Measurements from ENCODE around the gene MEX3A.

MEX3A gene

DNA sequence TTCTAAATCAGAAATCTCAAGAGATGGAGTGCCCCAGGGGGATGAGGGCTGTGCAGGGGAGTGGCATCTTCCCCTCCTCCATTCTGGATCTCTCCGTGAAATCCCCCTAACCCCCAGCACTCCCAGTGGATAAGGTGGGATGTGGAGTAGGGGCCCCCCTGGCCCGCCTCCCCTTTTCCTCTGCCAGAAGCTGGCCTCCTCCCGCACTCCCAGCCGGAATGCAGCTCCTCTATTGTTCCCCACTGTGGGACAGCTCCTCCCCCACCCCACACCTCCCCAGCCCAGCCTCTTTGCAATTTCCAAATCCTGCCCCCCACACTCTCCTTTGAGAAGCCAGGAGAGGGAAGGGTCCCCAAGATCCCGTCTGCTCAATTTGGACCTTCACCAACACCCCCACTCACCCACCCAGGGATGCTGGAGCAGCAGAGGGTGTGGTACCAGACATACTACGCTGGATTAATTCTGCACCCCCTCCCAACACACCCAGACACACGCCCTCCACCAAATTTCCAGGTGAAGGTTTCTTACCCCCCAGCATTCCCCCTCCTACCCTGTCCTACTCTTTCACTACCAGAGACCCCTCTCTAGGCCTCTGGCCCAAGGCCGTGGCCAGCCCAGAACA is 1.9 kb downstream of the MEX3A start:
- peaks cover 22% of the 10 kb centered on the region for H3K27me3 ChIP-seq (ENCODE audit: control insufficient read depth, low read length)
- peaks cover 12% of the 10 kb centered on the region for H3K79me2 ChIP-seq (ENCODE audit: control insufficient read depth, low read length)
- peaks cover 48% of the 10 kb centered on the region for H3K4me1 ChIP-seq (ENCODE audit: control insufficient read depth, low read length)
- no peak overlapping the region for H3K27ac ChIP-seq (ENCODE audit: low read depth, low read length)
- no peaks in the 10 kb centered on the region for H4K20me1 ChIP-seq (ENCODE audit: control insufficient read depth, insufficient read depth, low read depth, low read length)
- H3K36me3 ChIP-seq (ENCODE audit: control insufficient read depth, low read length) = peaks cover 6% of the 10 kb centered on the region; the same call in 1 of the 2 replicates
- no peaks in the 10 kb centered on the region for H3K9me2 ChIP-seq (replicated peaks; ENCODE audit: control insufficient read depth, low read length)
- H3F3A ChIP-seq (ENCODE audit: control insufficient read depth, insufficient read depth) = peaks cover 23% of the 10 kb centered on the region
- TF ChIP-seq, protein P1, sequence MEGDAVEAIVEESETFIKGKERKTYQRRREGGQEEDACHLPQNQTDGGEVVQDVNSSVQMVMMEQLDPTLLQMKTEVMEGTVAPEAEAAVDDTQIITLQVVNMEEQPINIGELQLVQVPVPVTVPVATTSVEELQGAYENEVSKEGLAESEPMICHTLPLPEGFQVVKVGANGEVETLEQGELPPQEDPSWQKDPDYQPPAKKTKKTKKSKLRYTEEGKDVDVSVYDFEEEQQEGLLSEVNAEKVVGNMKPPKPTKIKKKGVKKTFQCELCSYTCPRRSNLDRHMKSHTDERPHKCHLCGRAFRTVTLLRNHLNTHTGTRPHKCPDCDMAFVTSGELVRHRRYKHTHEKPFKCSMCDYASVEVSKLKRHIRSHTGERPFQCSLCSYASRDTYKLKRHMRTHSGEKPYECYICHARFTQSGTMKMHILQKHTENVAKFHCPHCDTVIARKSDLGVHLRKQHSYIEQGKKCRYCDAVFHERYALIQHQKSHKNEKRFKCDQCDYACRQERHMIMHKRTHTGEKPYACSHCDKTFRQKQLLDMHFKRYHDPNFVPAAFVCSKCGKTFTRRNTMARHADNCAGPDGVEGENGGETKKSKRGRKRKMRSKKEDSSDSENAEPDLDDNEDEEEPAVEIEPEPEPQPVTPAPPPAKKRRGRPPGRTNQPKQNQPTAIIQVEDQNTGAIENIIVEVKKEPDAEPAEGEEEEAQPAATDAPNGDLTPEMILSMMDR (IDR thresholded peaks at IDR 0.05; ENCODE audit: low read depth, low read length, poor library complexity, severe bottlenecking) = no peak
- no peak for TF ChIP-seq EZH2phosphoT487 (IDR thresholded peaks at IDR 0.05; ENCODE audit: borderline replicate concordance, low read length)
- H3K4me3 ChIP-seq (ENCODE audit: low read length) = no peak overlapping the region
- no peaks in the 10 kb centered on the region for H3K9me3 ChIP-seq (ENCODE audit: control insufficient read depth, insufficient read depth, low read length)
- peak overlapping the region; percentile 41; the same call in 1 of the 2 replicates for H3K4me2 ChIP-seq (ENCODE audit: low read length)

- H3K4me3 ChIP-seq (ENCODE audit: low read length) = no peak overlapping the region
- no peak overlapping the region for H3K27ac ChIP-seq (ENCODE audit: low read depth, low read length)
- H3K9me3 ChIP-seq (ENCODE audit: control insufficient read depth, insufficient read depth, low read length) = no peaks in the 10 kb centered on the region
- no peaks in the 10 kb centered on the region for H4K20me1 ChIP-seq (ENCODE audit: control insufficient read depth, insufficient read depth, low read depth, low read length)
- H3K79me2 ChIP-seq (ENCODE audit: control insufficient read depth, low read length) = peaks cover 18% of the 10 kb centered on the region
- peaks cover 22% of the 10 kb centered on the region for H3K27me3 ChIP-seq (ENCODE audit: control insufficient read depth, low read length)
- no peak overlapping the region for H3K4me2 ChIP-seq (ENCODE audit: low read length)
- H3K36me3 ChIP-seq (ENCODE audit: control insufficient read depth, low read length) = peaks cover 6% of the 10 kb centered on the region; the same call in 1 of the 2 replicates
- H3K9me2 ChIP-seq (replicated peaks; ENCODE audit: control insufficient read depth, low read length) = no peaks in the 10 kb centered on the region
- no peak for TF ChIP-seq EZH2phosphoT487 (IDR thresholded peaks at IDR 0.05; ENCODE audit: borderline replicate concordance, low read length)
- TF ChIP-seq, protein P1 (IDR thresholded peaks at IDR 0.05; ENCODE audit: low read depth, low read length, poor library complexity, severe bottlenecking) = no peak
- H3K4me1 ChIP-seq (ENCODE audit: control insufficient read depth, low read length) = peaks cover 54% of the 10 kb centered on the region
- H3F3A ChIP-seq (ENCODE audit: control insufficient read depth, insufficient read depth) = peaks cover 23% of the 10 kb centered on the region
These were observed 2.5 kb downstream of the MEX3A start for GRCh38 chr1:156079762-156080161.

GRCh38 chr1:156078728-156079127 is 3.5 kb downstream of the MEX3A start:
- Histone ChIP-seq H3K27ac (ENCODE audit: low read depth, low read length) (no peak overlapping the region), H3K4me1 (ENCODE audit: control insufficient read depth, low read length) (peaks cover 48% of the 10 kb centered on the region), H3K9me3 (ENCODE audit: control insufficient read depth, insufficient read depth, low read length) (no peaks in the 10 kb centered on the region), H3F3A (ENCODE audit: control insufficient read depth, insufficient read depth) (peaks cover 19% of the 10 kb centered on the region), H3K9me2 (replicated peaks; ENCODE audit: control insufficient read depth, low read length) (no peaks in the 10 kb centered on the region), H4K20me1 (ENCODE audit: control insufficient read depth, insufficient read depth, low read depth, low read length) (no peaks in the 10 kb centered on the region), H3K79me2 (ENCODE audit: control insufficient read depth, low read length) (peaks cover 18% of the 10 kb centered on the region), H3K4me3 (ENCODE audit: low read length) (no peak overlapping the region), H3K36me3 (ENCODE audit: control insufficient read depth, low read length) (peaks cover 6% of the 10 kb centered on the region; the same call in 1 of the 2 replicates), H3K27me3 (ENCODE audit: control insufficient read depth, low read length) (peaks cover 19% of the 10 kb centered on the region), H3K4me2 (ENCODE audit: low read length) (no peak overlapping the region)
- no peak for TF ChIP-seq EZH2phosphoT487 (IDR thresholded peaks at IDR 0.05; ENCODE audit: borderline replicate concordance, low read length)
- TF ChIP-seq, protein P1 (IDR thresholded peaks at IDR 0.05; ENCODE audit: low read depth, low read length, poor library complexity, severe bottlenecking) = no peak
